NCI-H2196 (cell line): ENCODE results near the gene C2.
"Not testable (repeated sequence)": the region's sequence is repeated elsewhere in the genome, so short reads cannot be mapped to it uniquely, and the experiment has no call there.

Experiments used
- DNase-seq: peaks from one replicate; lab custom pipeline; 2025; ENCODE audit not compliant: unreplicated experiment; lab: John Stamatoyannopoulos, UW

C2 gene

GRCh38 chr6:31976065-31976464 lies 48.5 kb downstream of the C2 start:
- not testable (repeated sequence) for DNase-seq

DNA sequence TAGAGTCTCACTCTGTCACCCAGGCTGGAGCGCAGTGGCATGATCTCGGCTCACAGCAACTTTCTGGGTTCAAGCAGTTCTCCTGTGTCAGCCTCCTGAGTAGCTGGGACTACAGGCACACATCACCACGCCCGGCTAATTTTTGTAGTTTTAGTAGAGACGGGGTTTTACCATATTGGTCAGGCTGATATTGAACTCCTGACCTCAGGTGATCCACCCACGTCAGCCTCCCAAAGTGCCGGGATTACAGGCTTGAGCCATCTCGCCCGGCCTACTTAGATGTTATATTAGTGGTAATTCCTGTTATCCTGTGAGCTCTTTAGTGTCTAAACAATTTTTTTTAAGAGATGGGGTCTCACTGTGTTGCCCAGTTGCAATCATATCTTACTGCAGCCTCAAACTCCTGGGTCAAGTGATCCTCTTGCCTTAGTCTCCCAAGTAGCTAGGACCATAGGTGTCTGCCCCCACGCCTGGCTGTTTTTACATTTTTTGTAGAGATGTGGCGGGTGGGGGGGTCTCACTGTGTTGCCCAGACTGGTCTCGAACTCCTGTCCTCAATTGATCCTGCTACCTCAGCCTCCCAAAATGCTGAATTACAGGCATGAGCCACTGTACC lies 50.4 kb downstream of the C2 start:
- no peak for DNase-seq

- no peak for DNase-seq
Measured at GRCh38 chr6:31978831-31979230, 51.3 kb downstream of the C2 start.

DNA sequence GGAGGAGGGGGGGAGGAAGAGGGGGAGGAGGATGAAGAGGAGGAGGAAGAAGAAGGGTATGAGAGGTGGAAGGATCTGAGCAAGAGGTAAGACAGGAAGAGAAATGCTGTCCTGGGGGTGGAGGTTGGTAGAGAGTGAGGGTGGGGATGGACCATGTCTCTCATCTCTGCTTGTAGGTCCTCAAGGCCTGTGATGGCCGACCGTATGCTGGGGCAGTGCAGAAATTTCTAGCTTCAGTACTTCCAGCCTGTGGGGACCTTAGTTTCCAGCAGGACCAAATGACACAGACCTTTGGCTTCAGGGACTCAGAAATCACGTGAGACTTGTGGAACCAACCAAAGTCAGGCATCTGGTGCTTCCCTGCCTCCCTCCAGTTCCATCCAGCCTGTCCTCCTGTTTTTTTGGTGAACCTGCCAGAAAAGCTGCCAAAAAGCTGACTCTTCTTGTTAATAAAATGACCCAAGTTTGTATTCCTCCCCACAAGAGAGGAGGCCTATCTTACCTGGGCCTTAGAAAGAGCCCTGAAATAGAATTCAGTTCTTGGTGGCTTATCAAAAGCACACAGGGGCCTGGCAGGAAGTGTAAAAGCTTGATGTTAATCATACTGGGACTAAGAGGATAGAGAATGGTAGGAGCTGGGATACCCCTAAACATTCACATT lies 51.9 kb downstream of the C2 start:
- no peak for DNase-seq

DNA sequence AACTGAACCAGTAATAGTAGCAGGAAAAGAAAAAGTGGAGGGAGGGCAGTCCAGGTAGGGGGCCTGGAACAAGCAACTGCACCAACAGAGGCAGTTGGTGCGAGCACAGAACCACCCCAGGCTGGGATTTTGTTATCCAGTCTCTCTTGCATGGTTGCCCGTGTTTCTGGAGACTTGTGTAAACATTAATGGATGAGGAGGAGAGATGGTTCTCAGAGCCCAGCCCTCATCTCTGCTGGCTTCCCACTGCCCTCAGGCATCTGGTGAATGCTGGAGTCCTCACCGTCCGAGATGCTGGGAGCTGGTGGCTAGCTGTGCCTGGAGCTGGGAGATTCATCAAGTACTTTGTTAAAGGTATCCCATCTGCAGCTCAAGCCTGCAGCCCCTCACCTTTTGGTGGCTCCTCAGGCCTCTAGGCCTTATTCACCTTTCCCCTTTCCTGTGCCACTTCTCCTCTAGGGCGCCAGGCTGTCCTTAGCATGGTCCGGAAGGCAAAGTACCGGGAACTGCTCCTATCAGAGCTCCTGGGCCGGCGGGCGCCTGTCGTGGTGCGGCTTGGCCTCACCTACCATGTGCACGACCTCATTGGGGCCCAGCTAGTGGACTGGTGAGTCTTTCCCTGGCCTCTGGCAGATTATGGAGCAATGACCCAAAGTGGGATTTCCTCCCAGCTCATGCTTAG lies 52.8 kb downstream of the C2 start:
- DNase-seq = not testable (repeated sequence)

DNA sequence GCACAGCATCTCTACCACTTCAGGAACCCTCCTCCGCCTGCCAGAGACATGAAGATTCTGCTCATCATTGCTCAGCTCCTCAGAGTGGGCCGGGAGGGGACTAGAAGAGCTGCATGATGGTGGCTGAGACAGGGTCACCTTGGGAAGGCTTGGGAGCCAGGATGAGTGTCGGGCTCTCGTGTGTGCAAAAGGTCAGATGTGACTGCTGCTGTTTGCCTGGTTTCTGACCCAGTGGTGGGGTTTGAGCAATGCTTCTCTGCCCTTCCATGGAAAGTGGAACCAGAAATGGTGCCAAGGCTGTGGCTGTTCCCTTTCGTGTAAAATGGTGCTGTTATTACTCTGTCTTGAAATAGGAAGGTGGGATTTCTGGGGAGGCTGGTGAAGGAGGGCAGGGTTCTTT lies 53.5 kb downstream of the C2 start:
- DNase-seq = not testable (repeated sequence)

- not testable (repeated sequence) for DNase-seq
Measured at GRCh38 chr6:31981744-31982143, 54.2 kb downstream of the C2 start, which contains the start of gene C4A. Gene C4A, plus strand, starts transcription at chr6:31982057. Its CDS starts 51 bp downstream, at chr6:31982108.

- DNase-seq = not testable (repeated sequence)
Measured at GRCh38 chr6:31989363-31989762, 61.8 kb downstream of the C2 start.

DNA sequence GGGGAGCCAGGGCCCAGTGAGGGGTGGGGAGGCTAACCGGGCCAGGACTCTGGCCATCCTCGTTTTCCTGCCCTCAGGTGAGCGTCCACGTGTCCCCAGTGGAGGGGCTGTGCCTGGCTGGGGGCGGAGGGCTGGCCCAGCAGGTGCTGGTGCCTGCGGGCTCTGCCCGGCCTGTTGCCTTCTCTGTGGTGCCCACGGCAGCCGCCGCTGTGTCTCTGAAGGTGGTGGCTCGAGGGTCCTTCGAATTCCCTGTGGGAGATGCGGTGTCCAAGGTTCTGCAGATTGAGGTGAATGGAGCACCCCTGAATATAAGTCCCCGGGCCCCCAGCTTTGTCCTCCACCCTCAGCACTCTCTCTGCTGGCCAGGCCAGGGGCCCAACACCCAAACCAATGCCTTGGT lies 66.9 kb downstream of the C2 start:
- not testable (repeated sequence) for DNase-seq
